ENCODE results near the gene SLCO2A1. TPM values are rescaled to one million over a fixed set of nuclear protein-coding genes. Genes with fewer than 3 reads are reported as not detected.

SLCO2A1 gene
- polyA plus RNA-seq, 4 donors: 3.9 to 19.7 (median 18.5) TPM

- no peak for DNase-seq (ENCODE audit: low read depth in 4 of 4, low spot score in 3 of 4)
Measured at GRCh38 chr3:134036291-134036690, 6.6 kb upstream of the SLCO2A1 start.

GRCh38 chr3:134035836-134036235 is 6.1 kb upstream of the SLCO2A1 start:
- DNase-seq (ENCODE audit: low read depth in 4 of 4, low spot score in 3 of 4): no peak

- DNase-seq (ENCODE audit: low read depth in 4 of 4, low spot score in 3 of 4): no peak
Measured at GRCh38 chr3:134034005-134034785, 4.5 kb upstream of the SLCO2A1 start.

- DNase-seq (ENCODE audit: low read depth in 4 of 4, low spot score in 3 of 4): no peak
Measured at GRCh38 chr3:134033315-134033996, 3.7 kb upstream of the SLCO2A1 start.

GRCh38 chr3:134031348-134031915 is 1.7 kb upstream of the SLCO2A1 start:
- no peak for DNase-seq (ENCODE audit: low read depth in 4 of 4, low spot score in 3 of 4)

GRCh38 chr3:134030379-134031347 is 938 bp upstream of the SLCO2A1 start:
- DNase-seq (ENCODE audit: low read depth in 4 of 4, low spot score in 3 of 4): peak in 3 of 4 donors; percentile 47 to 57 (median 50)

GRCh38 chr3:134029256-134029733 is 430 bp downstream of the SLCO2A1 start:
- peak in 3 of 4 donors; percentile 10 to 22 (median 12) for DNase-seq (ENCODE audit: low read depth in 4 of 4, low spot score in 3 of 4)

- peak in 2 of 4 donors; percentile 5 to 25 for DNase-seq (ENCODE audit: low read depth in 4 of 4, low spot score in 3 of 4)
Measured at GRCh38 chr3:134028486-134029255, 1.1 kb downstream of the SLCO2A1 start.

GRCh38 chr3:134027631-134028030 is 2.1 kb downstream of the SLCO2A1 start:
- DNase-seq (ENCODE audit: low read depth in 4 of 4, low spot score in 3 of 4): no peak

GRCh38 chr3:134020135-134020680 is 9.5 kb downstream of the SLCO2A1 start:
- DNase-seq (ENCODE audit: low read depth in 4 of 4, low spot score in 3 of 4): no peak

- DNase-seq (ENCODE audit: low read depth in 4 of 4, low spot score in 3 of 4): no peak
Measured at GRCh38 chr3:134018850-134019249, 10.9 kb downstream of the SLCO2A1 start.

GRCh38 chr3:134018406-134018805 is 11.3 kb downstream of the SLCO2A1 start:
- no peak for DNase-seq (ENCODE audit: low read depth in 4 of 4, low spot score in 3 of 4)

- no peak for DNase-seq (ENCODE audit: low read depth in 4 of 4, low spot score in 3 of 4)
Measured at GRCh38 chr3:134017490-134017889, 12.2 kb downstream of the SLCO2A1 start.

- no peak for DNase-seq (ENCODE audit: low read depth in 4 of 4, low spot score in 3 of 4)
Measured at GRCh38 chr3:134014270-134014669, 15.5 kb downstream of the SLCO2A1 start.

- DNase-seq (ENCODE audit: low read depth in 4 of 4, low spot score in 3 of 4): no peak
Measured at GRCh38 chr3:134013280-134013679, 16.4 kb downstream of the SLCO2A1 start.

- DNase-seq (ENCODE audit: low read depth in 4 of 4, low spot score in 3 of 4): no peak
Measured at GRCh38 chr3:134009345-134010000, 20.3 kb downstream of the SLCO2A1 start.

- DNase-seq (ENCODE audit: low read depth in 4 of 4, low spot score in 3 of 4): no peak
Measured at GRCh38 chr3:134008630-134009156, 21.0 kb downstream of the SLCO2A1 start.

- no peak for DNase-seq (ENCODE audit: low read depth in 4 of 4, low spot score in 3 of 4)
Measured at GRCh38 chr3:134007819-134008218, 21.9 kb downstream of the SLCO2A1 start.

GRCh38 chr3:134004841-134005240 is 24.9 kb downstream of the SLCO2A1 start:
- DNase-seq (ENCODE audit: low read depth in 4 of 4, low spot score in 3 of 4): no peak

All from left renal pelvis (tissue), 4 donors.